HCT116 (cell line): Measurements from ENCODE around the gene CAMKMT.

Experiments used
- EZH2phosphoT487 ChIP-seq: fragments of 200-600 bp; IDR thresholded peaks from 2 replicates; pipeline ENCODE4 v1.6.1; 2018; ENCODE audit warnings: antibody characterized with exemption, borderline replicate concordance
- POLR2A ChIP-seq: IDR thresholded peaks from 2 replicates; pipeline ENCODE4 v1.7.0; 2011; ENCODE audit warnings: borderline replicate concordance; ENCODE audit not compliant: insufficient read depth, insufficient read length; ENCODE audit errors: extremely low read depth
- RAD21 ChIP-seq: IDR thresholded peaks from 2 replicates; pipeline ENCODE4 v1.6.1; 2012; ENCODE audit warnings: low read depth, mild to moderate bottlenecking
- TF ChIP-seq, protein P1 (sequence below), 3 experiments: fragments of 200-600 bp in 1 of 3; sonication (generic) in 1 of 3; IDR thresholded peaks in 2 of 3; conservative IDR thresholded peaks in 1 of 3; 2 replicates each; pipeline ENCODE4 v1.5.1; 2012 to 2017; ENCODE audit warnings: low read depth in 2 of 3, low read length in 2 of 3, antibody characterized with exemption in 1 of 3, borderline replicate concordance in 1 of 3, control low read depth in 1 of 3, mild to moderate bottlenecking in 1 of 3, mixed read lengths in 1 of 3, mixed run types in 1 of 3, moderate library complexity in 1 of 3; ENCODE audit not compliant: insufficient read depth in 1 of 3

DNA sequence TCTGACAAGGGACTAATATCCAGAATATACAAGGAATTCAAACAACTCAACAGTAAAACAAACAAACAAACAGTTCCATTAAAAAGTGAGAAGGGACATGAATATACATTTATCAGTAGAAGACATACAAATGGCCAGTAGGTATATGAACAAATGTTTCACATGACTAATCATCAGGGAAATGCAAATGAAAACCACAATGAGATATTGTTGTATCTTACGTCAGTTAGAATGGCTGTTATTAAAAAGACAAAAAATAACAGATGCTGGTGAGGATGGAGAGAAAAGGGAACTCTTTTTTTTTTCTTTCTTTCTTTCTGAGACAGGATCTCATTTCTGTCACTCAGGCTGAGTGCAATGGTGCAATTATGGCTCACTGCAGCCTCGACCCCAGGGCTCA is 175.5 kb downstream of the CAMKMT start:
- TF ChIP-seq RAD21 (no peak), POLR2A (no peak), EZH2phosphoT487 (no peak)
- TF ChIP-seq, protein P1, sequence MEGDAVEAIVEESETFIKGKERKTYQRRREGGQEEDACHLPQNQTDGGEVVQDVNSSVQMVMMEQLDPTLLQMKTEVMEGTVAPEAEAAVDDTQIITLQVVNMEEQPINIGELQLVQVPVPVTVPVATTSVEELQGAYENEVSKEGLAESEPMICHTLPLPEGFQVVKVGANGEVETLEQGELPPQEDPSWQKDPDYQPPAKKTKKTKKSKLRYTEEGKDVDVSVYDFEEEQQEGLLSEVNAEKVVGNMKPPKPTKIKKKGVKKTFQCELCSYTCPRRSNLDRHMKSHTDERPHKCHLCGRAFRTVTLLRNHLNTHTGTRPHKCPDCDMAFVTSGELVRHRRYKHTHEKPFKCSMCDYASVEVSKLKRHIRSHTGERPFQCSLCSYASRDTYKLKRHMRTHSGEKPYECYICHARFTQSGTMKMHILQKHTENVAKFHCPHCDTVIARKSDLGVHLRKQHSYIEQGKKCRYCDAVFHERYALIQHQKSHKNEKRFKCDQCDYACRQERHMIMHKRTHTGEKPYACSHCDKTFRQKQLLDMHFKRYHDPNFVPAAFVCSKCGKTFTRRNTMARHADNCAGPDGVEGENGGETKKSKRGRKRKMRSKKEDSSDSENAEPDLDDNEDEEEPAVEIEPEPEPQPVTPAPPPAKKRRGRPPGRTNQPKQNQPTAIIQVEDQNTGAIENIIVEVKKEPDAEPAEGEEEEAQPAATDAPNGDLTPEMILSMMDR (IDR thresholded peaks at IDR 0.05 in 2 of 3, conservative IDR thresholded peaks at IDR 0.05 in 1 of 3; ENCODE audit: borderline replicate concordance in 1 of 3, insufficient read depth in 1 of 3, low read depth in 2 of 3, low read length in 2 of 3): no peak
